HEK293 (cell line): ENCODE measurements around the gene SNCB.

Experiments
- CTCF ChIA-PET: fragments of 350-600 bp; formaldehyde crosslinking; extraction: SDS; loops from one replicate; lab custom pipeline; 2021; ENCODE audit warnings: antibody characterized with exemption; lab: Yijun Ruan, JAX
- POLR2A ChIA-PET: fragments of 300-600 bp; formaldehyde crosslinking; extraction: SDS; loops from one replicate; lab custom pipeline; 2020; ENCODE audit warnings: antibody characterized with exemption, inconsistent platforms; lab: Yijun Ruan, JAX
- H3K27ac ChIP-seq: fragments of 200-500 bp; sonication (Bioruptor generic); 2 replicates; pipeline ENCODE4 v1.5.1; 2014; ENCODE audit warnings: low read depth, low read length, control low read depth, inconsistent platforms; ENCODE audit errors: extremely low read depth
- H3K36me3 ChIP-seq, 2 experiments: fragments of 200-500 bp in 1 of 2; sonication (Bioruptor generic) in 1 of 2; 1 replicate in 1 of 2; 2 replicates in 1 of 2; pipeline ENCODE4 v1.5.1; 2014 to 2017; ENCODE audit warnings: inconsistent platforms in 2 of 2, low read length in 2 of 2; ENCODE audit not compliant: control insufficient read depth in 2 of 2, insufficient read depth in 1 of 2
- H3K4me1 ChIP-seq: fragments of 200-500 bp; sonication (Bioruptor generic); 2 replicates; pipeline ENCODE4 v1.5.1; 2014; ENCODE audit warnings: mild to moderate bottlenecking, low read length, inconsistent platforms; ENCODE audit not compliant: control insufficient read depth, insufficient read depth
- H3K4me3 ChIP-seq: 2 replicates; pipeline ENCODE4 v1.5.1; 2011; ENCODE audit warnings: low read depth, mild to moderate bottlenecking, control low read depth, low read length, moderate library complexity
- H3K9me3 ChIP-seq: fragments of 200-500 bp; sonication (Bioruptor generic); 2 replicates; pipeline ENCODE4 v1.5.1; 2014; ENCODE audit warnings: low read depth, low read length, inconsistent platforms; ENCODE audit not compliant: control insufficient read depth, insufficient read depth
- BCL11A ChIP-seq: fragments of 450-650 bp; formaldehyde crosslinking; IDR thresholded peaks from 2 replicates; pipeline ENCODE4 v1.5.1; 2016; ENCODE audit warnings: low read depth, missing biosample characterization, missing genetic modification characterization
- EGR2 ChIP-seq: fragments of 450-650 bp; formaldehyde crosslinking; IDR thresholded peaks from 2 replicates; pipeline ENCODE4 v1.5.1; 2016; ENCODE audit warnings: low read depth, missing biosample characterization, missing genetic modification characterization
- GLI2 ChIP-seq: fragments of 450-650 bp; formaldehyde crosslinking; IDR thresholded peaks from 2 replicates; pipeline ENCODE4; 2017; ENCODE audit warnings: missing biosample characterization, missing genetic modification characterization, low read depth, borderline replicate concordance
- HOXA7 ChIP-seq: sonication (generic); formaldehyde crosslinking; IDR thresholded peaks from 2 replicates; pipeline ENCODE4 v1.8.1; 2022; ENCODE audit warnings: missing genetic modification reagents, borderline replicate concordance
- IKZF3 ChIP-seq: fragments of 450-650 bp; IDR thresholded peaks from 2 replicates; pipeline ENCODE4 v1.5.0; 2018; ENCODE audit warnings: missing biosample characterization, mild to moderate bottlenecking, missing genetic modification characterization, moderate library complexity
- KLF7 ChIP-seq: fragments of 450-650 bp; formaldehyde crosslinking; IDR thresholded peaks from 2 replicates; pipeline ENCODE4 v1.5.1; 2016; ENCODE audit warnings: missing biosample characterization, missing genetic modification characterization, borderline replicate concordance
- KLF8 ChIP-seq: fragments of 450-650 bp; formaldehyde crosslinking; IDR thresholded peaks from 2 replicates; pipeline ENCODE4 v1.5.1; 2016; ENCODE audit warnings: missing biosample characterization, missing genetic modification characterization
- MEIS1 ChIP-seq: sonication (generic); formaldehyde crosslinking; IDR thresholded peaks from 2 replicates; pipeline ENCODE4 v1.8.1; 2022; ENCODE audit warnings: missing genetic modification reagents, mild to moderate bottlenecking, borderline replicate concordance
- SETDB1 ChIP-seq: IDR thresholded peaks from one replicate; pipeline ENCODE4 v1.6.1; 2017; ENCODE audit warnings: mild to moderate bottlenecking, low read length, moderate library complexity, mixed read lengths; ENCODE audit not compliant: insufficient read length
- SP2 ChIP-seq: fragments of 450-650 bp; formaldehyde crosslinking; IDR thresholded peaks from 2 replicates; pipeline ENCODE4 v1.5.1; 2016; ENCODE audit warnings: missing biosample characterization, missing genetic modification characterization
- SP7 ChIP-seq: fragments of 450-650 bp; formaldehyde crosslinking; IDR thresholded peaks from 2 replicates; pipeline ENCODE4 v1.5.1; 2016; ENCODE audit warnings: missing biosample characterization, missing genetic modification characterization
- ZBTB17 ChIP-seq: fragments of 450-650 bp; formaldehyde crosslinking; IDR thresholded peaks from 2 replicates; pipeline ENCODE4 v1.5.1; 2016; ENCODE audit warnings: missing biosample characterization, missing genetic modification characterization
- ZBTB7A ChIP-seq: fragments of 450-650 bp; formaldehyde crosslinking; IDR thresholded peaks from 2 replicates; pipeline ENCODE4 v1.5.1; 2016; ENCODE audit warnings: low read depth, missing biosample characterization, missing genetic modification characterization
- ZEB2 ChIP-seq: fragments of 450-650 bp; formaldehyde crosslinking; IDR thresholded peaks from 2 replicates; pipeline ENCODE4 v1.5.1; 2016; ENCODE audit warnings: missing biosample characterization, missing genetic modification characterization
- ZFHX2 ChIP-seq: fragments of 450-650 bp; formaldehyde crosslinking; conservative IDR thresholded peaks from 2 replicates; pipeline ENCODE4 v1.5.1; 2016; ENCODE audit warnings: missing biosample characterization, missing genetic modification characterization
- ZNF114 ChIP-seq: fragments of 450-650 bp; formaldehyde crosslinking; IDR thresholded peaks from 2 replicates; pipeline ENCODE4 v1.5.0; 2017; ENCODE audit warnings: missing biosample characterization, missing genetic modification characterization
- ZNF140 ChIP-seq: fragments of 450-650 bp; formaldehyde crosslinking; IDR thresholded peaks from 2 replicates; pipeline ENCODE4 v1.5.1; 2016; ENCODE audit warnings: missing biosample characterization, missing genetic modification characterization
- ZNF169 ChIP-seq: fragments of 450-650 bp; formaldehyde crosslinking; IDR thresholded peaks from 2 replicates; pipeline ENCODE4 v1.5.1; 2016; ENCODE audit warnings: missing biosample characterization, missing genetic modification characterization
- ZNF223 ChIP-seq: fragments of 450-650 bp; formaldehyde crosslinking; IDR thresholded peaks from 2 replicates; pipeline ENCODE4 v1.5.1; 2016; ENCODE audit warnings: missing biosample characterization, missing genetic modification characterization
- ZNF366 ChIP-seq: fragments of 450-650 bp; formaldehyde crosslinking; conservative IDR thresholded peaks from 2 replicates; pipeline ENCODE4 v1.5.1; 2016; ENCODE audit warnings: missing biosample characterization, missing genetic modification characterization
- ZNF426 ChIP-seq: fragments of 450-650 bp; formaldehyde crosslinking; IDR thresholded peaks from 2 replicates; pipeline ENCODE4 v1.5.1; 2017; ENCODE audit warnings: missing biosample characterization, missing genetic modification characterization, mild to moderate bottlenecking, inconsistent platforms, moderate library complexity
- ZNF501 ChIP-seq: fragments of 450-650 bp; formaldehyde crosslinking; IDR thresholded peaks from 2 replicates; pipeline ENCODE4 v1.5.1; 2016; ENCODE audit warnings: missing biosample characterization, missing genetic modification characterization
- ZNF530 ChIP-seq: fragments of 450-650 bp; formaldehyde crosslinking; IDR thresholded peaks from 2 replicates; pipeline ENCODE4 v1.5.1; 2016; ENCODE audit warnings: low read depth, missing biosample characterization, missing genetic modification characterization
- ZNF621 ChIP-seq: fragments of 450-650 bp; formaldehyde crosslinking; IDR thresholded peaks from 2 replicates; pipeline ENCODE4 v1.5.1; 2017; ENCODE audit warnings: missing biosample characterization, missing genetic modification characterization
- ZNF701 ChIP-seq: fragments of 450-650 bp; formaldehyde crosslinking; IDR thresholded peaks from 2 replicates; pipeline ENCODE4 v1.5.1; 2016; ENCODE audit warnings: missing biosample characterization, missing genetic modification characterization
- ZNF76 ChIP-seq: fragments of 450-650 bp; formaldehyde crosslinking; IDR thresholded peaks from 2 replicates; pipeline ENCODE4; 2016; ENCODE audit warnings: low read depth, missing biosample characterization, missing genetic modification characterization, borderline replicate concordance
- ZNF785 ChIP-seq: fragments of 450-650 bp; formaldehyde crosslinking; IDR thresholded peaks from 2 replicates; pipeline ENCODE4 v1.5.1; 2016; ENCODE audit warnings: missing biosample characterization, missing genetic modification characterization
- ZSCAN16 ChIP-seq: fragments of 450-650 bp; formaldehyde crosslinking; IDR thresholded peaks from 2 replicates; pipeline ENCODE4 v1.5.1; 2016; ENCODE audit warnings: missing biosample characterization, missing genetic modification characterization
- TF ChIP-seq, protein P1 (sequence below): fragments of 450-650 bp; IDR thresholded peaks from 2 replicates; pipeline ENCODE4 v1.5.1; 2018; ENCODE audit warnings: missing biosample characterization, mild to moderate bottlenecking, missing genetic modification characterization
- TF ChIP-seq, protein P2 (sequence below): fragments of 450-650 bp; formaldehyde crosslinking; IDR thresholded peaks from 2 replicates; pipeline ENCODE4 v1.5.1; 2016; ENCODE audit warnings: missing biosample characterization, missing genetic modification characterization
- TF ChIP-seq, protein P3 (sequence below): fragments of 450-650 bp; formaldehyde crosslinking; IDR thresholded peaks from 2 replicates; pipeline ENCODE4 v1.5.1; 2016; ENCODE audit warnings: missing biosample characterization, missing genetic modification characterization
- TF ChIP-seq, protein P4 (sequence below): fragments of 450-650 bp; formaldehyde crosslinking; IDR thresholded peaks from 2 replicates; pipeline ENCODE4 v1.5.1; 2017; ENCODE audit warnings: missing biosample characterization, mild to moderate bottlenecking, missing genetic modification characterization, moderate library complexity

SNCB gene

DNA sequence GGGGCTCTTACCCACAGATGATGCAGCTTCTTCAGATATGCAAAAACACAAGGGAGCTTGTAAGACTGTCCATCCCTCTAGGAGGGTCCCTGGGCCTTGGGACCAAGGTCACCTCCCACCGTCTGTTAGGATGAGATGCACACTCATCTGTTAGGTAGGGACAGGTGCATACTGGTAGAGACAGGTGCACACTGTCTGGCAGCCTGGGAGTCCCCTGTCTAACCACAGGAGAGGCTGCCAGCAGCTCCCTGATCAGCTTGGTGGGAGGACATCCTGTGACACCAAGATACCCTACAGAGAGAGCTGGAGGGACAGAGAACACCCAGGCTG lies 30.2 kb upstream of the SNCB start:
- Histone ChIP-seq H3K27ac (no peak overlapping the region), H3K9me3 (no peaks in the 10 kb centered on the region), H3K4me3 (no peak overlapping the region), H3K36me3 (peaks cover 0 to 4% of the 10 kb centered on the region in 2 experiments; a peak in 1 of 3 replicates), H3K4me1 (no peaks in the 10 kb centered on the region)
- no peak for TF ChIP-seq ZNF701 (tag by site-specific recombination)
- no peak for TF ChIP-seq SP2
- TF ChIP-seq KLF7 (tag by site-specific recombination), result no peak
- TF ChIP-seq, protein P1, sequence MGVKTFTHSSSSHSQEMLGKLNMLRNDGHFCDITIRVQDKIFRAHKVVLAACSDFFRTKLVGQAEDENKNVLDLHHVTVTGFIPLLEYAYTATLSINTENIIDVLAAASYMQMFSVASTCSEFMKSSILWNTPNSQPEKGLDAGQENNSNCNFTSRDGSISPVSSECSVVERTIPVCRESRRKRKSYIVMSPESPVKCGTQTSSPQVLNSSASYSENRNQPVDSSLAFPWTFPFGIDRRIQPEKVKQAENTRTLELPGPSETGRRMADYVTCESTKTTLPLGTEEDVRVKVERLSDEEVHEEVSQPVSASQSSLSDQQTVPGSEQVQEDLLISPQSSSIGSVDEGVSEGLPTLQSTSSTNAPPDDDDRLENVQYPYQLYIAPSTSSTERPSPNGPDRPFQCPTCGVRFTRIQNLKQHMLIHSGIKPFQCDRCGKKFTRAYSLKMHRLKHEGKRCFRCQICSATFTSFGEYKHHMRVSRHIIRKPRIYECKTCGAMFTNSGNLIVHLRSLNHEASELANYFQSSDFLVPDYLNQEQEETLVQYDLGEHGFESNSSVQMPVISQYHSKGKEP (tag by site-specific recombination), result no peak
- TF ChIP-seq SP7 (tag by site-specific recombination), result no peak
- no peak for TF ChIP-seq ZNF426 (tag by site-specific recombination)
- TF ChIP-seq ZNF223 (tag by site-specific recombination), result no peak
- no peak for TF ChIP-seq KLF8 (tag by site-specific recombination)
- TF ChIP-seq HOXA7, result no peak
- no peak for TF ChIP-seq ZNF530 (tag by site-specific recombination)
- no peak for TF ChIP-seq ZNF140 (tag by site-specific recombination)
- TF ChIP-seq, protein P2, sequence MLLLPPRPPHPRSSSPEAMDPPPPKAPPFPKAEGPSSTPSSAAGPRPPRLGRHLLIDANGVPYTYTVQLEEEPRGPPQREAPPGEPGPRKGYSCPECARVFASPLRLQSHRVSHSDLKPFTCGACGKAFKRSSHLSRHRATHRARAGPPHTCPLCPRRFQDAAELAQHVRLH (tag by site-specific recombination), result no peak
- TF ChIP-seq ZNF169, result no peak
- TF ChIP-seq ZNF785 (tag by site-specific recombination), result no peak
- TF ChIP-seq ZNF114 (tag by site-specific recombination), result no peak
- CTCF ChIA-PET, result interaction anchor here (0.5 to 3.7 kb wide), 99 partner anchors 9 to 1041 kb away, joined by 3 to 78 read pairs (median 5); partner anchors contain the start of genes FGFR4, HK3, TSPAN17 and ZNF346
- POLR2A ChIA-PET, result interaction anchor here (0.6 to 1.3 kb wide), 5 partner anchors 14 to 740 kb away, joined by 3 to 7 read pairs (median 3); partner anchors contain the start of genes CLTB, TSPAN17 and UNC5A

DNA sequence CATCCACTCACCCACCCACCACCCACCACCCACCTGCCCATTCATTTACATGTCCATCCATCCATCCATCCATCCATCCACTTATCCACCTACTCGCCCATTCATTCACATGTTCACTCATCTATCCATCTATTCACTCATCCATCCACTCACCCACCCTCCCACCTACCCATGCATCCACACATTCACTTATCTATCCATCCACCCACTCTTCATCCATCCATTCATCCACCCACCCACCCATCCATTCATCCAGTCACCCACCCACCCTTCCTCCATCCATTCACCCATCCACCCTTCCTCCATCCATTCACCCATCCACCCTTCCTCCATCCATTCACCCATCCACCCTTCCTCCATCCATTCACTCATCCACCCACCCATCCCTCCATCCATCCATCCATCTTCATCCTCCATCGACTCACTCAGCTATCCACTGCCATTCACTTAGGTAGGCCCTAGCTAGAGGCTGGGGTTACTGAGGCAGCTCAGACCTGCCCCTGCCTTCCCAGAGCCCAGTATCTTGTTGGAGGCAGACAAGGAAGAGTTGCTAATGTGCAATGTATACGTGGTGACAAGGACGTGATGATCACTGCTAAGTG lies 29.6 kb upstream of the SNCB start:
- no peaks in the 10 kb centered on the region for H3K4me1 ChIP-seq
- CTCF ChIA-PET, result interaction anchor here (0.5 to 3.7 kb wide), 92 partner anchors 9 to 930 kb away, joined by 3 to 78 read pairs (median 5); partner anchors contain the start of genes HK3, TSPAN17 and ZNF346
- POLR2A ChIA-PET, result interaction anchor here (1.1 to 1.3 kb wide), 2 partner anchors 241 to 243 kb away, joined by 3 read pairs; partner anchors contain the start of gene CLTB

DNA sequence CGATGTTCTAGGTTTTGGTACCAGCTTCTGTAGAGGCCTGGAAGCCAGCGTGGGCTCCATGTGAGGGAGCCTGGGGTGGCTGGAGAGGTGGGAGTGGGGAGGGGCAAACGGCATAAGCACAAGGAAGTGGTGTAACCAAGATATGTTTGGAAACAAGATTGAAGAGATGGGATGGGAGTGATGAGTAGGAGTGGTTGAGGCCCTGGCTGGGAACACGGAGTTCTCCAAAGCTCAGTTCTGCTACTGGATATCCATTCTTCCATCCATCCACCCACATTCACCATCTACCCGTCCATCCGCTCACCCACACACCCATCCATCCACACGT lies 29.1 kb upstream of the SNCB start:
- TF ChIP-seq ZBTB7A (tag by site-specific recombination) (no peak), ZNF621 (tag by site-specific recombination) (no peak), GLI2 (no peak), BCL11A (no peak), ZNF76 (tag by site-specific recombination) (no peak), IKZF3 (tag by site-specific recombination) (no peak), ZNF501 (tag by site-specific recombination) (no peak), SETDB1 (no peak), MEIS1 (CRISPR knock-in tag) (no peak), ZSCAN16 (tag by site-specific recombination) (no peak)
- TF ChIP-seq, protein P3, sequence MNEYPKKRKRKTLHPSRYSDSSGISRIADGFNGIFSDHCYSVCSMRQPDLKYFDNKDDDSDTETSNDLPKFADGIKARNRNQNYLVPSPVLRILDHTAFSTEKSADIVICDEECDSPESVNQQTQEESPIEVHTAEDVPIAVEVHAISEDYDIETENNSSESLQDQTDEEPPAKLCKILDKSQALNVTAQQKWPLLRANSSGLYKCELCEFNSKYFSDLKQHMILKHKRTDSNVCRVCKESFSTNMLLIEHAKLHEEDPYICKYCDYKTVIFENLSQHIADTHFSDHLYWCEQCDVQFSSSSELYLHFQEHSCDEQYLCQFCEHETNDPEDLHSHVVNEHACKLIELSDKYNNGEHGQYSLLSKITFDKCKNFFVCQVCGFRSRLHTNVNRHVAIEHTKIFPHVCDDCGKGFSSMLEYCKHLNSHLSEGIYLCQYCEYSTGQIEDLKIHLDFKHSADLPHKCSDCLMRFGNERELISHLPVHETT (tag by site-specific recombination), result no peak

More for the DNA sequence above, 29.6 kb upstream of the SNCB start:
- peaks cover 0 to 4% of the 10 kb centered on the region in 2 experiments; a peak in 1 of 3 replicates for H3K36me3 ChIP-seq
- no peak overlapping the region for H3K4me3 ChIP-seq
- H3K9me3 ChIP-seq, result no peaks in the 10 kb centered on the region
- TF ChIP-seq ZEB2 (no peak), EGR2 (tag by site-specific recombination) (peak; percentile 100), ZFHX2 (tag by site-specific recombination) (peak; percentile 99), ZNF366 (tag by site-specific recombination) (peak; percentile 89), ZBTB17 (peak; percentile 91)
- TF ChIP-seq, protein P4, sequence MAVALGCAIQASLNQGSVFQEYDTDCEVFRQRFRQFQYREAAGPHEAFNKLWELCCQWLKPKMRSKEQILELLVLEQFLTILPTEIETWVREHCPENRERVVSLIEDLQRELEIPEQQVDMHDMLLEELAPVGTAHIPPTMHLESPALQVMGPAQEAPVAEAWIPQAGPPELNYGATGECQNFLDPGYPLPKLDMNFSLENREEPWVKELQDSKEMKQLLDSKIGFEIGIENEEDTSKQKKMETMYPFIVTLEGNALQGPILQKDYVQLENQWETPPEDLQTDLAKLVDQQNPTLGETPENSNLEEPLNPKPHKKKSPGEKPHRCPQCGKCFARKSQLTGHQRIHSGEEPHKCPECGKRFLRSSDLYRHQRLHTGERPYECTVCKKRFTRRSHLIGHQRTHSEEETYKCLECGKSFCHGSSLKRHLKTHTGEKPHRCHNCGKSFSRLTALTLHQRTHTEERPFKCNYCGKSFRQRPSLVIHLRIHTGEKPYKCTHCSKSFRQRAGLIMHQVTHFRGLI (tag by site-specific recombination), result no peak
- TF ChIP-seq, all 188 proteins: peak for 4
- H3K27ac ChIP-seq, result no peak overlapping the region

More for the DNA sequence above, 29.1 kb upstream of the SNCB start:
- POLR2A ChIA-PET, result no interaction called here
- Histone ChIP-seq H3K36me3 (peaks cover 0 to 4% of the 10 kb centered on the region in 2 experiments; a peak in 1 of 3 replicates), H3K4me1 (no peaks in the 10 kb centered on the region), H3K4me3 (no peak overlapping the region), H3K27ac (no peak overlapping the region), H3K9me3 (no peaks in the 10 kb centered on the region)
- CTCF ChIA-PET, result interaction anchor here (0.6 to 3.7 kb wide), 9 partner anchors 24 to 453 kb away, joined by 3 to 78 read pairs (median 10); no protein-coding TSS in a partner anchor
